Stimulated activated CD4-positive, alpha-beta T cell treated with anti-CD3 and anti-CD28 coated beads, Interleukin-1b, Interleukin-23, amount 100 ng/mL, for 1 hour (primary cell): ENCODE measurements around the gene IGFBP4.

ENCODE experiments used
- DNase-seq, 2 donors: peaks; one replicate each; pipeline ENCODE4 v3.0.0-alpha.2; 2020; ENCODE audit warnings: low read depth in 2 of 2

The IGFBP4 gene

GRCh38 chr17:40490289-40490853, 47.1 kb downstream of the IGFBP4 start:
- DNase-seq = no peak

GRCh38 chr17:40490982-40491381, 47.7 kb downstream of the IGFBP4 start:
- DNase-seq = no peak

- no peak for DNase-seq
These were observed 48.2 kb downstream of the IGFBP4 start for GRCh38 chr17:40491486-40491885.

- DNase-seq = no peak
These were observed 50.4 kb downstream of the IGFBP4 start for GRCh38 chr17:40493697-40494096.

GRCh38 chr17:40495140-40495539, 51.9 kb downstream of the IGFBP4 start:
- no peak for DNase-seq

- no peak for DNase-seq
These were observed 52.9 kb downstream of the IGFBP4 start for GRCh38 chr17:40496170-40496569.

- no peak for DNase-seq
These were observed 53.6 kb downstream of the IGFBP4 start for GRCh38 chr17:40496634-40497420.

- no peak for DNase-seq
These were observed 54.4 kb downstream of the IGFBP4 start for GRCh38 chr17:40497695-40498094.

GRCh38 chr17:40498281-40499084, 55.2 kb downstream of the IGFBP4 start:
- no peak for DNase-seq

GRCh38 chr17:40499551-40500189, 56.4 kb downstream of the IGFBP4 start:
- no peak for DNase-seq

- no peak for DNase-seq
These were observed 56.9 kb downstream of the IGFBP4 start for GRCh38 chr17:40500190-40500589.

- no peak for DNase-seq
These were observed 57.5 kb downstream of the IGFBP4 start for GRCh38 chr17:40500709-40501108.

- DNase-seq = no peak
These were observed 58.3 kb downstream of the IGFBP4 start, which contains the start of gene TNS4 for GRCh38 chr17:40501499-40501911. TNS4 (minus strand) TSS chr17:40501623; CDS start chr17:40496425, 5,198 bp downstream.

GRCh38 chr17:40502716-40503115, 59.5 kb downstream of the IGFBP4 start:
- DNase-seq = no peak

- no peak for DNase-seq
These were observed 59.9 kb downstream of the IGFBP4 start for GRCh38 chr17:40503154-40503553.

- no peak for DNase-seq
These were observed 63.5 kb downstream of the IGFBP4 start for GRCh38 chr17:40506786-40507185.
